ENCODE data around the gene SLC7A5. TPM values are rescaled to one million over a fixed set of nuclear protein-coding genes. Genes with fewer than 3 reads are reported as not detected.

The SLC7A5 gene
- total and polyA plus RNA-seq, 2 of the 13 experiments (the other 11 are each of a cell fraction or from before 2014, with no cell fraction given) = 79.6 to 155 TPM

GRCh38 chr16:87854907-87855683, 14.2 kb downstream of the SLC7A5 start (continued):
- TF ChIP-seq, protein P1, sequence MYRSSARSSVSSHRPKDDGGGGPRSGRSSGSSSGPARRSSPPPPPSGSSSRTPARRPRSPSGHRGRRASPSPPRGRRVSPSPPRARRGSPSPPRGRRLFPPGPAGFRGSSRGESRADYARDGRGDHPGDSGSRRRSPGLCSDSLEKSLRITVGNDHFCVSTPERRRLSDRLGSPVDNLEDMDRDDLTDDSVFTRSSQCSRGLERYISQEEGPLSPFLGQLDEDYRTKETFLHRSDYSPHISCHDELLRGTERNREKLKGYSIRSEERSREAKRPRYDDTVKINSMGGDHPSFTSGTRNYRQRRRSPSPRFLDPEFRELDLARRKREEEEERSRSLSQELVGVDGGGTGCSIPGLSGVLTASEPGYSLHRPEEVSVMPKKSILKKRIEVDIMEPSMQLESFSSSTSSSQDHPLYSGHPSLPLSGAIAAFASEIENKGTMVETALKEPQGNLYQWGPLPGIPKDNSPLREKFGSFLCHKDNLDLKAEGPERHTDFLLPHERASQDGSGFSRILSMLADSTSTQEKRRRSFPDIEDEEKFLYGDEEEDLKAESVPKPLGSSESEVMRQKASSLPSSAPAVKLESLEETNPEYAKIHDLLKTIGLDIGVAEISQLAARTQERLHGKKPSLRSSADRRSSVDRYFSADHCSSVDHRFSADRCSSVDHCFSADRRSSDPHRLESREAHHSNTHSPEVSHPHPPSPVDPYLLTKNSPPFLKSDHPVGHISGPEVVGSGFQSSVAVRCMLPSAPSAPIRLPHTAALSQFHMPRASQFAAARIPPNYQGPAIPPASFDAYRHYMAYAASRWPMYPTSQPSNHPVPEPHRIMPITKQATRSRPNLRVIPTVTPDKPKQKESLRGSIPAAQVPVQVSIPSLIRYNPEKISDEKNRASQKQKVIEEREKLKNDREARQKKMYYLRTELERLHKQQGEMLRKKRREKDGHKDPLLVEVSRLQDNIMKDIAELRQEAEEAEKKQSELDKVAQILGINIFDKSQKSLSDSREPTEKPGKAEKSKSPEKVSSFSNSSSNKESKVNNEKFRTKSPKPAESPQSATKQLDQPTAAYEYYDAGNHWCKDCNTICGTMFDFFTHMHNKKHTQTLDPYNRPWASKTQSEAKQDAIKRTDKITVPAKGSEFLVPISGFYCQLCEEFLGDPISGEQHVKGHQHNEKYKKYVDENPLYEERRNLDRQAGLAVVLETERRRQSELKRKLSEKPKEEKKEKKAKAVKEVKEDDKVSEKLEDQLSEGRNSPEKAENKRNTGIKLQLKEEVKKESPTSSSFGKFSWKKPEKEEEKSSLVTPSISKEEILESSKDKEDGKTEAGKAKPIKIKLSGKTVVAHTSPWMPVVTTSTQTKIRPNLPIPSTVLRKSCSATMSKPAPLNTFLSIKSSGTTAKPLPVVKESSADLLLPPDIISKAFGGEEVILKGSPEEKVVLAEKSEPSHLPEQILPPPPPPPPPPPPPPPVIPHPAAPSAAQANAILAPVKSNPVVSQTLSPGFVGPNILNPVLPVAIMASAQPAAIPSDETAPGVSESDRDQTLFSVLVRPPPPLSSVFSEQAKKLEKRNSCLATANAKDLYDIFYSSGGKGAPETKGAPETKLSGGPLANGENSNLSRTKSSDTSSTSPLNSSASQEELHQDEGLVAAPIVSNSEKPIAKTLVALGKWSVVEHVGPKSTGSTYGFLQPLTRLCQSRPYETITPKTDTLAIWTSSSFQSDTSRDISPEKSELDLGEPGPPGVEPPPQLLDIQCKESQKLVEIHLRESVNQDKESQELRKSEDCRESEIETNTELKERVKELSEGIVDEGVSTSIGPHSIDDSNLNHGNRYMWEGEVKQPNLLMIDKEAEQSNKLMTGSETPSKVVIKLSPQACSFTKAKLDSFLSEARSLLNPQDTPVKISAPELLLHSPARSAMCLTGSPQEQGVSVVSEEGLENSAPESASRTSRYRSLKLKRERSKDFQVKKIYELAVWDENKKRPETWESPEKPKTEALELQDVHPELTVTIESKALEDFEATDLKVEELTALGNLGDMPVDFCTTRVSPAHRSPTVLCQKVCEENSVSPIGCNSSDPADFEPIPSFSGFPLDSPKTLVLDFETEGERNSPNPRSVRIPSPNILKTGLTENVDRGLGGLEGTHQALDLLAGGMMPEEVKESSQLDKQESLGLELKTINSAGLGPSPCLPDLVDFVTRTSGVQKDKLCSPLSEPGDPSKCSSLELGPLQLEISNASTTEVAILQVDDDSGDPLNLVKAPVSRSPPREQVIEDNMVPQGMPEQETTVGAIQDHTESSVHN (CRISPR knock-in tag; IDR thresholded peaks at IDR 0.05) = no peak
- no peak for TF ChIP-seq HOXA3 (CRISPR knock-in tag; IDR thresholded peaks at IDR 0.05)
- TF ChIP-seq CREM (IDR thresholded peaks at IDR 0.05) = no peak
- no peak for TF ChIP-seq CREM (CRISPR knock-in tag; IDR thresholded peaks at IDR 0.05)
- TF ChIP-seq ZSCAN21 (CRISPR knock-in tag; IDR thresholded peaks at IDR 0.05; ENCODE audit: borderline replicate concordance) = no peak
- TF ChIP-seq NCOA5 (CRISPR knock-in tag; IDR thresholded peaks at IDR 0.05) = no peak
- peak; percentile 32 for TF ChIP-seq ZNF781 (CRISPR knock-in tag; IDR thresholded peaks at IDR 0.05; ENCODE audit: borderline replicate concordance, not compliant biosample characterization)
- TF ChIP-seq, protein P2, sequence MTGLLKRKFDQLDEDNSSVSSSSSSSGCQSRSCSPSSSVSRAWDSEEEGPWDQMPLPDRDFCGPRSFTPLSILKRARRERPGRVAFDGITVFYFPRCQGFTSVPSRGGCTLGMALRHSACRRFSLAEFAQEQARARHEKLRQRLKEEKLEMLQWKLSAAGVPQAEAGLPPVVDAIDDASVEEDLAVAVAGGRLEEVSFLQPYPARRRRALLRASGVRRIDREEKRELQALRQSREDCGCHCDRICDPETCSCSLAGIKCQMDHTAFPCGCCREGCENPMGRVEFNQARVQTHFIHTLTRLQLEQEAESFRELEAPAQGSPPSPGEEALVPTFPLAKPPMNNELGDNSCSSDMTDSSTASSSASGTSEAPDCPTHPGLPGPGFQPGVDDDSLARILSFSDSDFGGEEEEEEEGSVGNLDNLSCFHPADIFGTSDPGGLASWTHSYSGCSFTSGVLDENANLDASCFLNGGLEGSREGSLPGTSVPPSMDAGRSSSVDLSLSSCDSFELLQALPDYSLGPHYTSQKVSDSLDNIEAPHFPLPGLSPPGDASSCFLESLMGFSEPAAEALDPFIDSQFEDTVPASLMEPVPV (CRISPR knock-in tag; IDR thresholded peaks at IDR 0.05) = peak; percentile 69; the same call in 1 of the 2 replicates
- TF ChIP-seq ZNF670 (CRISPR knock-in tag; IDR thresholded peaks at IDR 0.05; ENCODE audit: borderline replicate concordance) = no peak
- no peak for TF ChIP-seq ZNF510 (CRISPR knock-in tag; IDR thresholded peaks at IDR 0.05; ENCODE audit: low read depth)
- TF ChIP-seq ZNF296 (CRISPR knock-in tag; conservative IDR thresholded peaks at IDR 0.05) = no peak
- no peak for TF ChIP-seq RBM22 (optimal IDR thresholded peaks at IDR 0.05; ENCODE audit: low read length)
- no peak for TF ChIP-seq TBX2 (CRISPR knock-in tag; IDR thresholded peaks at IDR 0.05; ENCODE audit: borderline replicate concordance)
- TF ChIP-seq DNMT3B (CRISPR knock-in tag; conservative IDR thresholded peaks at IDR 0.05) = no peak
- TF ChIP-seq ZNF260 (CRISPR knock-in tag; IDR thresholded peaks at IDR 0.05; ENCODE audit: borderline replicate concordance, low read depth) = no peak
- TF ChIP-seq NKX3-1 (CRISPR knock-in tag; IDR thresholded peaks at IDR 0.05) = no peak
- TF ChIP-seq MATR3 (CRISPR knock-in tag; IDR thresholded peaks at IDR 0.05) = no peak
- TF ChIP-seq ZNF432 (CRISPR knock-in tag; IDR thresholded peaks at IDR 0.05; ENCODE audit: borderline replicate concordance) = no peak
- TF ChIP-seq NR2F2 (IDR thresholded peaks at IDR 0.05; ENCODE audit: borderline replicate concordance, low read depth) = no peak
- TF ChIP-seq MZF1 (CRISPR knock-in tag; IDR thresholded peaks at IDR 0.05; ENCODE audit: borderline replicate concordance) = 0 out of 2 replicates have a peak, but pooled peaks have one; percentile 50
- no peak; the same call in 1 of the 2 replicates for TF ChIP-seq KDM2A (CRISPR knock-in tag; IDR thresholded peaks at IDR 0.05; ENCODE audit: borderline replicate concordance, low read depth)
